Measurements from ENCODE around the gene ASB1. TPM values are rescaled to one million over a fixed set of nuclear protein-coding genes. Genes with fewer than 3 reads are reported as not detected.

Gene ASB1
- total and polyA plus RNA-seq, 2 of the 13 experiments (the other 11 are each of a cell fraction or from before 2014, with no cell fraction given) = 48.6 to 49.2 TPM

DNA sequence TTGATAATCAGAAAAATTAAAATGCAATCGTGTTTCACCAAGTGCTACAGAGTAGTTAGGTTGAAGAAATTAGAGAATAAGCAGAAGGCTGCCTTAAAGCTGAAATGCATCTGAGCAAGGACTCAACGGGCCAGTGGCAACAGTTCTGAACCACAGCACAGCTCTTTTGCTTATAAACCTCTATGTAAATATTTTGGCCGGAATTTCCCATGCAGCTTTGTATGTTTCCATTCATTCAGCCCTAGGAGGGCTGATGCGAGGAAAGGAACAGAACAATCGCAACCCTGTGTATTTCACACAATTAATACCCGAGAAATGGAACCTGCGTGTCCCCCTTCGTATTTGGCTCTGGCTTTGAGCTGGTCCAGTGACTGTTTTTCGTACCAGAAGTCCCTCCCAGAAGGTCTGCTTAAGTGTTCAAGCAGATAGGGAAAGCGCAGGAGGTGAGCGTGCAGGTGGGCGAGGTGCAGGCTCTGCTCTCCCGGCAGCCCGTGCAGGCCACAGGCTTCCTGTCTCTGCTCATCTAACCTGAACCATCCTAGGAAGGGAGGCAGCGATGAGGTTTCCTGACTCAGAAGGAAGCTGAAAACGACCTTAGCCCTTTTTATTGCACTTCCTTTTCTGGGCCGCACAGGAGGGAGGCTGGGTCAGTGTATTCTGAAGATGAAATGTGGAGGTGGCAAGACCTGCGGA is 67.3 kb downstream of the ASB1 start:
- ATAC-seq (no peak), DNase-seq (ENCODE audit: low spot score) (no peak), FAIRE-seq (no peak)
- intact Hi-C loops (cut with micrococcal nuclease; ENCODE audit: unreplicated experiment) (no loop called here), in situ Hi-C loops (cut with HindIII; ENCODE audit: extremely low pct_ligation_motif_present, low pct_unique_long_range_greater_than_20kb) (no loop called here)
- 0 out of 2 replicates have a peak, but pooled peaks cover 8% of the 10 kb centered on the region for H3K4me1 ChIP-seq (ENCODE audit: insufficient read depth, low read length)
- H3K9ac ChIP-seq (ENCODE audit: insufficient read depth, low read depth, low read length) = no peak overlapping the region
- ChIA-PET POLR2A (no interaction called here), CTCF (ENCODE audit: low intra/inter-chr PET ratio, low total read pairs) (no interaction called here)
- no TSS peak for BruUV-seq (replicated peaks)
- no peaks in the 10 kb centered on the region for H3K27me3 ChIP-seq (ENCODE audit: control insufficient read depth in 1 of 2, insufficient read depth in 2 of 2, low read length in 2 of 2)
- TF ChIP-seq ZNF235 (CRISPR knock-in tag; IDR thresholded peaks at IDR 0.05; ENCODE audit: borderline replicate concordance) (no peak), ZNF737 (CRISPR knock-in tag; IDR thresholded peaks at IDR 0.05; ENCODE audit: borderline replicate concordance) (no peak), ZNF317 (CRISPR knock-in tag; IDR thresholded peaks at IDR 0.05) (no peak), ZNF138 (CRISPR knock-in tag; IDR thresholded peaks at IDR 0.05; ENCODE audit: low read depth) (no peak), ZNF160 (CRISPR knock-in tag; IDR thresholded peaks at IDR 0.05) (no peak), ETV6 (CRISPR knock-in tag; conservative IDR thresholded peaks at IDR 0.05) (no peak), ZNF800 (CRISPR knock-in tag; IDR thresholded peaks at IDR 0.05) (no peak), ZNF543 (CRISPR knock-in tag; IDR thresholded peaks at IDR 0.05) (no peak)
- TF ChIP-seq, protein P1, sequence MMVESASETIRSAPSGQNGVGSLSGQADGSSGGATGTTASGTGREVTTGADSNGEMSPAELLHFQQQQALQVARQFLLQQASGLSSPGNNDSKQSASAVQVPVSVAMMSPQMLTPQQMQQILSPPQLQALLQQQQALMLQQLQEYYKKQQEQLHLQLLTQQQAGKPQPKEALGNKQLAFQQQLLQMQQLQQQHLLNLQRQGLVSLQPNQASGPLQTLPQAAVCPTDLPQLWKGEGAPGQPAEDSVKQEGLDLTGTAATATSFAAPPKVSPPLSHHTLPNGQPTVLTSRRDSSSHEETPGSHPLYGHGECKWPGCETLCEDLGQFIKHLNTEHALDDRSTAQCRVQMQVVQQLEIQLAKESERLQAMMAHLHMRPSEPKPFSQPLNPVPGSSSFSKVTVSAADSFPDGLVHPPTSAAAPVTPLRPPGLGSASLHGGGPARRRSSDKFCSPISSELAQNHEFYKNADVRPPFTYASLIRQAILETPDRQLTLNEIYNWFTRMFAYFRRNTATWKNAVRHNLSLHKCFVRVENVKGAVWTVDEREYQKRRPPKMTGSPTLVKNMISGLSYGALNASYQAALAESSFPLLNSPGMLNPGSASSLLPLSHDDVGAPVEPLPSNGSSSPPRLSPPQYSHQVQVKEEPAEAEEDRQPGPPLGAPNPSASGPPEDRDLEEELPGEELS (CRISPR knock-in tag; IDR thresholded peaks at IDR 0.05) = no peak
- TF ChIP-seq, protein P2, sequence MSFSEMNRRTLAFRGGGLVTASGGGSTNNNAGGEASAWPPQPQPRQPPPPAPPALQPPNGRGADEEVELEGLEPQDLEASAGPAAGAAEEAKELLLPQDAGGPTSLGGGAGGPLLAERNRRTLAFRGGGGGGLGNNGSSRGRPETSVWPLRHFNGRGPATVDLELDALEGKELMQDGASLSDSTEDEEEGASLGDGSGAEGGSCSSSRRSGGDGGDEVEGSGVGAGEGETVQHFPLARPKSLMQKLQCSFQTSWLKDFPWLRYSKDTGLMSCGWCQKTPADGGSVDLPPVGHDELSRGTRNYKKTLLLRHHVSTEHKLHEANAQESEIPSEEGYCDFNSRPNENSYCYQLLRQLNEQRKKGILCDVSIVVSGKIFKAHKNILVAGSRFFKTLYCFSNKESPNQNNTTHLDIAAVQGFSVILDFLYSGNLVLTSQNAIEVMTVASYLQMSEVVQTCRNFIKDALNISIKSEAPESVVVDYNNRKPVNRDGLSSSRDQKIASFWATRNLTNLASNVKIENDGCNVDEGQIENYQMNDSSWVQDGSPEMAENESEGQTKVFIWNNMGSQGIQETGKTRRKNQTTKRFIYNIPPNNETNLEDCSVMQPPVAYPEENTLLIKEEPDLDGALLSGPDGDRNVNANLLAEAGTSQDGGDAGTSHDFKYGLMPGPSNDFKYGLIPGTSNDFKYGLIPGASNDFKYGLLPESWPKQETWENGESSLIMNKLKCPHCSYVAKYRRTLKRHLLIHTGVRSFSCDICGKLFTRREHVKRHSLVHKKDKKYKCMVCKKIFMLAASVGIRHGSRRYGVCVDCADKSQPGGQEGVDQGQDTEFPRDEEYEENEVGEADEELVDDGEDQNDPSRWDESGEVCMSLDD (CRISPR knock-in tag; IDR thresholded peaks at IDR 0.05; ENCODE audit: borderline replicate concordance) = no peak
- no peak overlapping the region for H3K27ac ChIP-seq (ENCODE audit: extremely low read length, insufficient read depth, low read length)
- H3K79me2 ChIP-seq (ENCODE audit: insufficient read depth, low read length) = no peaks in the 10 kb centered on the region
- 75% methylated on average over 18 of the region's 18 CpGs for WGBS (ENCODE audit: low lambda C conversion rate)
- H4K20me1 ChIP-seq (ENCODE audit: insufficient read depth, low read length) = no peaks in the 10 kb centered on the region
- no peak overlapping the region for H2AFZ ChIP-seq (ENCODE audit: low read length)
- no peaks in the 10 kb centered on the region for H3K36me3 ChIP-seq (replicated peaks in 1 of 2; ENCODE audit: control insufficient read depth in 1 of 2, insufficient read depth in 2 of 2, low read length in 2 of 2)
- H3K4me3 ChIP-seq (replicated peaks in 1 of 3; ENCODE audit: insufficient read depth in 1 of 3, low read depth in 2 of 3, low read length in 3 of 3) = no peak overlapping the region
- H3K4me2 ChIP-seq (ENCODE audit: low read depth, low read length) = no peak overlapping the region
- no peaks in the 10 kb centered on the region for H3K9me3 ChIP-seq (ENCODE audit: low read length)

Measured in HepG2 (cell line).